ENCODE measurements around the gene P2RX2.

- TF ChIP-seq GATA3 (IDR thresholded peaks at IDR 0.05; ENCODE audit: low read depth, low read length) = no peak
- TF ChIP-seq GATA2 (IDR thresholded peaks at IDR 0.05; ENCODE audit: low read depth, low read length) = no peak
Observed at GRCh38 chr12:132631666-132632065, 13.1 kb downstream of the P2RX2 start.
